ENCODE measurements around the gene CRIM1. TPM values are rescaled to one million over a fixed set of nuclear protein-coding genes. Genes with fewer than 3 reads are reported as not detected.

Gene CRIM1
- total RNA-seq, 1 donor from 2014 or later: 15.2 TPM

DNA sequence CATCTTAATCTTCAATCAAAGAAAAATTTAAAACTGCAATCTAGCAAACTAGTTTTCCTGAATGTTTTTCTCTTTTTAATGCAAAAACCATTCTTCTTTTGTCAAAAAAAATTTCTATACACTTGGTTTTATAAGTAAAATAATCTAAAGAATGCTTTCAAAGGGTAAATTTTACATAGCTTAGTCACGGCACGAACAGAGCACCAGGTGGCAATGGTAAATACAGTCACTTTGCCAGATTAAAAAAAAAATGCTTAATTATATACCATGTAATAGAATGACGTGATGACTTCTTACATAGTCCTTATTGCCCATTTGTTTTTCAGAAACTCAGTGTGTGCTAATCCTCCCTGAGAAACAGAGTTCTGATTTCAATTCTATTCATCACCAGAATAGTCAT, 232.0 kb downstream of the CRIM1 start:
- ATAC-seq: no peak

DNA sequence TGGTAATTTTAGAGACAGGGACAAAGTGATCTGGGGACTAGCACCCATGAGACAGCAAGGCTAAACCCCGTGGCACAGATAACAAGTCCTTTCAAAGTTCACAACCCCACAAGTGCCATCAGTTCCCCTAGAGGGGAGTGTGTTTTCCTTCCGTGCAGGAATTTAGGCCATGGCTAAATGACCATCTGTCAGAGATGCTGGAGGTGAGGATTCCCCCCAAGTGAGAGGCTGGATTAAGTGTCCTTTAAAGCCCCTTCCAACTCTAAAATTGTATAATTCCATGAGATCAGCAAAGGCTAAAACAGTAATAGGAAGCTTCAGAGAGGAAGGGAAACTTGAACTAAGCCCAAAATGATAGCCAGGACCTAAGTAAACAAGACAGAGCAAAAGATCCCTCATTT, 233.7 kb downstream of the CRIM1 start:
- no peak for ATAC-seq

DNA sequence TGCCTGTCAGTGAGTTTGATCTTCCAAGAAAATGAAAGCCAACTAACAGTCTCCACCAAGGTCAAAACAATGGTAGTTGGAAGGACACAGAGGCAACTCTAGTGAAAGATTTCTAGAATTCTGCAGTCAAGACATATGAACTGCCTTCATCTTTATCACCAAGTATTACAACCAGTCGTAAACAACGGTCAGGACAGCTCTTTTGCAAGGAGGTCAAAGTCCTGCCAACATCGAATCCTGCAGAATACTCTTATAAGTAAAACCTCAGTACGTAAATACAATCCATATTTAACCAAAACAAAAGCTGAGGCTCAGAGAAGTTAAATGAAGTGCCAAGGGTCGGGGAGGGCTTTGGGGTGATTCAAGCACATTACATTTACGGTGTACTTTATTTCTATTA, 239.3 kb downstream of the CRIM1 start:
- no peak for ATAC-seq

DNA sequence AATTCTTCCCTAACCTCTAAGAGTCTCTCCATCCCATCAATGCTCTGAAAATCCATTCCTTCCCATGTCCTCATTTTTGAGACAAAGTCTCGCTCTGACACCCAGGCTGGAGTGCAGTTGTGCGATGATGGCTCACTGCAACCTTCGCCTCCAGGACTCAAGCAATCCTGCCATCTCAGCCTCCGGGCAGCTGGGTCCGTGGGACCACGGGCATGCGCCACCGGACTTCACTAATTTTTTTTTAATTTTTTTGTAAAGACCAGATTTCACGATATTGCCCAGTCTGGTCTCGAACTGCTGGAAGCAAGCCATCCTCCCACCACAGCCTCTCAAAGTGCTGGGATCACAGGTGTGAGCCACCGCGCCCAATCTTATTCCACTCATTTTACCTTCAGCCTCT, 240.8 kb downstream of the CRIM1 start:
- no peak for ATAC-seq

DNA sequence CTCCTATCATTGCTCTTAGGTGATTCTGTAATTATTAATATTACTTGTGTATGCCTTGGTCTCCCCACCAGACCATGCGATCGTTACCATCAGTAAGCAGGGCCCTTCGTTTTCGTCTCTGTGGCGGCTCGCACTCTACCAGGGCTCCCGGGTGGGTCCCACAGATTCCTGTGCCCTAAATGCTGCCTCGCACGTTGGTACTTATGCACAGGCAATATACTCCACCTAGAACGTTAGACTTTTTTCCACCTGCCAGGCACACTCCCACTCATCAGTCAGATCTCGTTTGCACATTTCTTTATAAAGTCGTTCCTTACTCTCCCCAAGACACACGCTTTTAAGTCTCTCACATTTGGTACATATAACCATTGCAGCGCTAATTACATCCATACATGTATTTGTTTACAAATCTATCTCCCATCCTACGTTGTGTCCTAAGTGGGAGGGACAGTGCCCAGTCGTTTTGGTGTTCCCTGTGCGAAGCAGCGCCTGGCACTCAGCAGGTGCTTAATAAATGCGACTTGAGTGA, 241.5 kb downstream of the CRIM1 start:
- ATAC-seq: no peak

DNA sequence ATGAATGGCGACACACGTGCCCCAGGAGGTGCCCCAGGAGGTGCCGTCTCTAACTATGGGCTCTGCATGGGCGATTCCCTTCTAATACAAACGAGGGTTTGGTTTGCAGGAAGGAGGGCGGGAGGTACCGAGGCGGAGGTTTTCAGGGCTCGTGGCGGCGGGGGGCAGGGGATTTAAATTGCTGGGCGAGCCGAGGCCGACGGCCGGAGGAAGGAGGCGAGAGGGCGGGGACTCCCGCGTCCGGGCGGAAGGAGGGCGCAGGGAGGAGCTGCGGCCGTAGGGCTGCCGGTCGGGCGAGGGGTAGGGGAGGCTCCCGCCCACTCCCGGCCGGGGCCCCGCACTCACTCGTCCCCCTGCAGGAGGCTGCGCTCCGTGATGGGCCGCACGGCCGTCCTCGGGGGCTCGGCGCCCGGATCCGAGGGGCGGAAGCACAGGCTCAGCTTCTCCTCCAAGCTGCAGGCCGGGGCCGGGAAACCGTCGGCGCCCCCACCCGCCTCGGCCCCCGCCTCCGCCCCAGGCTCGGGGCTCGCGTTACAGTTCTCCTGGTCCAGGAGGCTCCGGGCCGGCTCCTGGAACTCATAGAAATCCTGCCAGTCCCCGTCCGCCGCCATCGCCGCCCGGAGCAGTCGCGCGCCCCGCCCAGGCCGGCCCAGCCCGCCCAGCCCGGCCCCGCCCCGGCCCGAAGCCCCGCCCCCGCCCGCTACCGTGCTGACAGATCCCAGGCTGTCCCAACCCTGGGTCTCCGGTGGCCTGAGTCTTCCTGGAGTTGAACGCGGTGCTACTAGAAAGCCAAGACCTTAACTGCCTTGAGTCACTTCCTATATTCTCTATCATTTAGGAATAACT, 242.2 kb downstream of the CRIM1 start, which contains the start of gene FEZ2:
Gene FEZ2, minus strand, starts transcription at position 637 of the 846 bp plus-strand sequence. Its CDS starts 26 bp downstream, at position 611.
- ATAC-seq: peak; percentile 98

Other genes starting within 250 kb of the CRIM1 start
- gene FEZ2, start 242.4 kb downstream of the CRIM1 start, total RNA-seq: 19.8 TPM